ENCODE measurements around the gene COX20.
"Not testable (repeated sequence)": the region's sequence is repeated elsewhere in the genome, so short reads cannot be mapped to it uniquely, and the experiment has no call there.

COX20 gene

GRCh38 chr1:244835276-244836134, at the start of gene COX20:
COX20 (plus strand) TSS chr1:244835658; CDS start chr1:244835715, 57 bp downstream.
- peak; percentile 79 to 81 for DNase-seq (ENCODE audit: low read depth in 2 of 2)

GRCh38 chr1:244788493-244789275, 46.8 kb upstream of the COX20 start:
- DNase-seq (ENCODE audit: low read depth in 2 of 2), result no peak

- DNase-seq (ENCODE audit: low read depth in 2 of 2), result no peak
These were observed 46.2 kb upstream of the COX20 start for GRCh38 chr1:244789276-244789580.

GRCh38 chr1:244789731-244790130, 45.7 kb upstream of the COX20 start:
- DNase-seq (ENCODE audit: low read depth in 2 of 2), result no peak

GRCh38 chr1:244791061-244791460, 44.4 kb upstream of the COX20 start:
- no peak for DNase-seq (ENCODE audit: low read depth in 2 of 2)

GRCh38 chr1:244792188-244792850, 43.1 kb upstream of the COX20 start:
- no peak for DNase-seq (ENCODE audit: low read depth in 2 of 2)

- DNase-seq (ENCODE audit: low read depth in 2 of 2), result no peak
These were observed 41.4 kb upstream of the COX20 start for GRCh38 chr1:244794071-244794470.

GRCh38 chr1:244794516-244794915, 40.9 kb upstream of the COX20 start:
- not testable (repeated sequence) for DNase-seq (ENCODE audit: low read depth in 2 of 2)

GRCh38 chr1:244796719-244797406, 38.6 kb upstream of the COX20 start:
- peak; percentile 31 to 46 for DNase-seq (ENCODE audit: low read depth in 2 of 2)

GRCh38 chr1:244800821-244801220, 34.6 kb upstream of the COX20 start:
- DNase-seq (ENCODE audit: low read depth in 2 of 2), result no peak

GRCh38 chr1:244801246-244801645, 34.2 kb upstream of the COX20 start:
- DNase-seq (ENCODE audit: low read depth in 2 of 2), result peak; percentile 13 to 21

- DNase-seq (ENCODE audit: low read depth in 2 of 2), result no peak
These were observed 33.4 kb upstream of the COX20 start for GRCh38 chr1:244802041-244802440.

- DNase-seq (ENCODE audit: low read depth in 2 of 2), result no peak
These were observed 32.8 kb upstream of the COX20 start for GRCh38 chr1:244802556-244803239.

- no peak for DNase-seq (ENCODE audit: low read depth in 2 of 2)
These were observed 30.6 kb upstream of the COX20 start for GRCh38 chr1:244804841-244805240.

- no peak for DNase-seq (ENCODE audit: low read depth in 2 of 2)
These were observed 28.3 kb upstream of the COX20 start for GRCh38 chr1:244807138-244807537.

GRCh38 chr1:244810221-244810620, 25.2 kb upstream of the COX20 start:
- DNase-seq (ENCODE audit: low read depth in 2 of 2), result no peak

GRCh38 chr1:244813327-244813726, 22.1 kb upstream of the COX20 start:
- DNase-seq (ENCODE audit: low read depth in 2 of 2), result no peak

- no peak for DNase-seq (ENCODE audit: low read depth in 2 of 2)
These were observed 19.8 kb upstream of the COX20 start for GRCh38 chr1:244815600-244816099.

GRCh38 chr1:244817415-244817894, 18.0 kb upstream of the COX20 start:
- DNase-seq (ENCODE audit: low read depth in 2 of 2), result no peak

- DNase-seq (ENCODE audit: low read depth in 2 of 2), result no peak
These were observed 15.3 kb upstream of the COX20 start for GRCh38 chr1:244820131-244820530.

- DNase-seq (ENCODE audit: low read depth in 2 of 2), result no peak
These were observed 14.3 kb upstream of the COX20 start for GRCh38 chr1:244821134-244821533.
